Adrenal gland (tissue), 12 donors: ENCODE data around the gene CDYL2. TPM values are rescaled to one million over a fixed set of nuclear protein-coding genes. Genes with fewer than 3 reads are reported as not detected.
"Not testable (repeated sequence)": the region's sequence is repeated elsewhere in the genome, so short reads cannot be mapped to it uniquely, and the experiment has no call there.

Source experiments
- DNase-seq, 7 donors: peaks; one replicate each; pipeline ENCODE4 v3.0.0-alpha.2; 2019 to 2020
- H3K27ac ChIP-seq, 5 donors: fragments of 200-600 bp; sonication (generic) in 4 of 5; 1 replicate in 3 of 5; 2 replicates in 2 of 5; pipeline versions ENCODE4 v1.5.1 to v1.8.0; 2016 to 2020; ENCODE audit warnings: mild to moderate bottlenecking in 1 of 5
- H3K27me3 ChIP-seq: fragments of 200-600 bp; 2 replicates; pipeline ENCODE4 v1.8.0; 2021
- H3K36me3 ChIP-seq, 2 donors: fragments of 200-600 bp; replicated peaks in 1 of 2; 1 replicate in 1 of 2; 2 replicates in 1 of 2; pipeline versions ENCODE4 v1.5.1 to v1.8.0; 2018 to 2022
- H3K4me1 ChIP-seq, 2 donors: fragments of 200-600 bp; replicated peaks in 1 of 2; 1 replicate in 1 of 2; 2 replicates in 1 of 2; pipeline versions ENCODE4 v1.5.1 to v1.8.0; 2018 to 2021
- H3K4me3 ChIP-seq, 4 donors: fragments of 200-600 bp; sonication (generic) in 3 of 4; one replicate each; pipeline ENCODE4 v1.5.1; 2016 to 2018
- H3K9me3 ChIP-seq, 3 donors: fragments of 200-600 bp; sonication (generic) in 1 of 3; replicated peaks in 1 of 3; 1 replicate in 2 of 3; 2 replicates in 1 of 3; pipeline versions ENCODE4 v1.5.1 to v1.8.0; 2016 to 2021
- CTCF ChIP-seq, 6 experiments: fragments of 450-650 bp in 4 of 6; fragments of 200-600 bp in 2 of 6; sonication (generic) in 1 of 6; IDR thresholded peaks; 1 replicate in 5 of 6; 2 replicates in 1 of 6; pipeline versions ENCODE4 v1.5.1 to v1.8.0; 2016 to 2021; ENCODE audit warnings: antibody characterized with exemption in 6 of 6, mild to moderate bottlenecking in 2 of 6, moderate library complexity in 1 of 6
- POLR2A ChIP-seq, 2 donors: fragments of 450-650 bp; IDR thresholded peaks; one replicate each; pipeline ENCODE4 v1.6.1; 2017; ENCODE audit warnings: antibody characterized with exemption in 2 of 2, mild to moderate bottlenecking in 2 of 2, moderate library complexity in 1 of 2
- WGBS, 4 donors: extraction: QIAGEN DNeasy Blood & Tissue Kit in 2 of 4; methylation state at CpG; one replicate each; pipeline versions ENCODE4 v1.1.5 to v1.1.7; 2013 to 2017; 5-methylcytosine and 5-hydroxymethylcytosine counted together
- intact Hi-C, 2 donors: fragments of 100-400 bp; cut with DNase I; formaldehyde crosslinking; loops; one replicate each; pipeline versions ENCODE4 v1.14.1 to v1.15.0; 2022 to 2023
- polyA plus RNA-seq, 3 donors: library from polyadenylated mRNA; stranded (reverse); fragments of 200-250 nt in 2 of 3; fragments of 350-450 nt in 1 of 3; fragmentation: Illumina TruSeq in 1 of 3; extraction: RNeasy Lipid Tissue Mini Kit (QIAGEN cat#74804) in 1 of 3; gene quantifications; one replicate each; pipeline ENCODE4 v1.2.3, GENCODE V29; 2013 to 2014
- total RNA-seq, 9 donors: library from RNA; depleted of rRNA in 4 of 9; stranded (reverse); fragments of >200 nt in 4 of 9; fragments of 120-200 nt in 1 of 9; fragmentation: NEBNext Ultra II Directional in 1 of 9; extraction: Animal tissue kit (Norgen Biotek cat#: 25700) in 1 of 9; gene quantifications; one replicate each; pipeline versions ENCODE4 v1.1.0 to v1.2.4, GENCODE V29; 2013 to 2023
- donor health status: healthy with polysubstance abuse.
- donor health status: Bipolar disorder and iron deficiency.
- donor health status: DM: yes; HTN: yes; CAD: no.
- donor health status: DM: no; HTN: no; CAD: no.
- donor health status: DM: no; HTN: no; CAD: no.
- donor health status: DM: yes; HTN: yes; CAD: no.

CDYL2 gene
- total and polyA plus RNA-seq, 12 donors = 0.61 to 14.0 (median 7.6) TPM

GRCh38 chr16:80788027-80788426 is 16.4 kb downstream of the CDYL2 start:
- DNase-seq = no peak
- Histone ChIP-seq H3K9me3 (peaks cover 0 to 2% (median 0%) of the 10 kb centered on the region in 3 donors), H3K4me3 (no peak overlapping the region), H3K27me3 (no peaks in the 10 kb centered on the region), H3K4me1 (peaks cover 0 to 9% of the 10 kb centered on the region in 2 donors), H3K27ac (no peak overlapping the region), H3K36me3 (no peaks in the 10 kb centered on the region)
- intact Hi-C loops = no loop called here
- TF ChIP-seq POLR2A (IDR thresholded peaks at IDR 0.05) = no peak
- TF ChIP-seq CTCF (IDR thresholded peaks at IDR 0.05) = no peak
- WGBS, 4 donors = 34 to 45% (median 39%) methylated on average over 2 of the region's 2 CpGs

GRCh38 chr16:80786561-80786960 is 17.8 kb downstream of the CDYL2 start:
- DNase-seq, H3K36me3 ChIP-seq, intact Hi-C loops, H3K27ac ChIP-seq, H3K9me3 ChIP-seq, H3K4me1 ChIP-seq, H3K27me3 ChIP-seq, H3K4me3 ChIP-seq: not testable (repeated sequence)
- 93 to 99% (median 95%) methylated on average over 3 of the region's 3 CpGs for WGBS, 4 donors

- intact Hi-C loops = no loop called here
- Histone ChIP-seq H3K27me3 (no peaks in the 10 kb centered on the region), H3K4me3 (no peak overlapping the region), H3K36me3 (no peaks in the 10 kb centered on the region), H3K27ac (no peak overlapping the region), H3K9me3 (peaks cover 0 to 9% (median 0%) of the 10 kb centered on the region in 3 donors), H3K4me1 (peaks cover 0 to 9% of the 10 kb centered on the region in 2 donors)
- 79 to 94% (median 92%) methylated on average over 3 of the region's 3 CpGs for WGBS, 4 donors
- TF ChIP-seq CTCF (IDR thresholded peaks at IDR 0.05) (no peak), POLR2A (IDR thresholded peaks at IDR 0.05) (no peak)
- no peak for DNase-seq
Measured at GRCh38 chr16:80784951-80785350, 19.4 kb downstream of the CDYL2 start.

GRCh38 chr16:80778703-80779102 is 25.7 kb downstream of the CDYL2 start:
- TF ChIP-seq POLR2A (IDR thresholded peaks at IDR 0.05) (no peak), CTCF (IDR thresholded peaks at IDR 0.05) (no peak)
- H3K27me3 ChIP-seq = no peaks in the 10 kb centered on the region
- intact Hi-C loops = no loop called here
- no peaks in the 10 kb centered on the region for H3K4me1 ChIP-seq
- no peak overlapping the region for H3K27ac ChIP-seq
- WGBS, 4 donors = 47 to 64% (median 55%) methylated on average over 2 of the region's 2 CpGs
- H3K4me3 ChIP-seq = no peak overlapping the region
- no peak for DNase-seq
- H3K9me3 ChIP-seq = peaks cover 0 to 12% (median 0%) of the 10 kb centered on the region in 3 donors
- H3K36me3 ChIP-seq = no peaks in the 10 kb centered on the region

- Histone ChIP-seq H3K4me1 (no peaks in the 10 kb centered on the region), H3K4me3 (no peak overlapping the region), H3K27ac (no peak overlapping the region), H3K9me3 (peaks cover 0 to 11% (median 8%) of the 10 kb centered on the region in 3 donors), H3K36me3 (no peaks in the 10 kb centered on the region), H3K27me3 (no peaks in the 10 kb centered on the region)
- DNase-seq = no peak
- WGBS, 4 donors = 87 to 89% (median 89%) methylated on average over 19 of the region's 19 CpGs
- intact Hi-C loops = no loop called here
- TF ChIP-seq CTCF (IDR thresholded peaks at IDR 0.05) (no peak), POLR2A (IDR thresholded peaks at IDR 0.05) (no peak)
Measured at GRCh38 chr16:80776856-80777255, 27.5 kb downstream of the CDYL2 start.
